Measurements from ENCODE around the gene KCNQ1.

DNA sequence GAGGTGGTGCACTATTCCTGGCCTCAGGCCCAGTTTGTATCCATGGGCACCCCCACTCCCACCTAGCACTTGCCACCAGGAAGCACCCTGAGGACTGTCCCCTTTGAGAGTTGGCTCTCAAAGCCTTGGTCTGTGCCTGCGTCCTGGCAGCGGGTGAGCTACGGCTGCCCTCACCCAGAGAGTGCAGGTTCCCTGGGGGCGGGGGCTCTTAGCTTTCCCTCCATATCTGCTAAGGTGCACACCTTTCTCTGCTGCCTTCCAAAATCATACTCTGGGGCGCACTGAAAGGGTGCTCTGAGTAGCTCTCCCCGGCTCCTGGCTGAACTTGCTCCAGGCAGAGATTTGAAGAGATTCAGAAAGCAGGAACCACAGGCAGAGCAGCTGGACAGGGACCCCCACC lies 7.1 kb downstream of the KCNQ1 start:
- TF ChIP-seq, protein P1, sequence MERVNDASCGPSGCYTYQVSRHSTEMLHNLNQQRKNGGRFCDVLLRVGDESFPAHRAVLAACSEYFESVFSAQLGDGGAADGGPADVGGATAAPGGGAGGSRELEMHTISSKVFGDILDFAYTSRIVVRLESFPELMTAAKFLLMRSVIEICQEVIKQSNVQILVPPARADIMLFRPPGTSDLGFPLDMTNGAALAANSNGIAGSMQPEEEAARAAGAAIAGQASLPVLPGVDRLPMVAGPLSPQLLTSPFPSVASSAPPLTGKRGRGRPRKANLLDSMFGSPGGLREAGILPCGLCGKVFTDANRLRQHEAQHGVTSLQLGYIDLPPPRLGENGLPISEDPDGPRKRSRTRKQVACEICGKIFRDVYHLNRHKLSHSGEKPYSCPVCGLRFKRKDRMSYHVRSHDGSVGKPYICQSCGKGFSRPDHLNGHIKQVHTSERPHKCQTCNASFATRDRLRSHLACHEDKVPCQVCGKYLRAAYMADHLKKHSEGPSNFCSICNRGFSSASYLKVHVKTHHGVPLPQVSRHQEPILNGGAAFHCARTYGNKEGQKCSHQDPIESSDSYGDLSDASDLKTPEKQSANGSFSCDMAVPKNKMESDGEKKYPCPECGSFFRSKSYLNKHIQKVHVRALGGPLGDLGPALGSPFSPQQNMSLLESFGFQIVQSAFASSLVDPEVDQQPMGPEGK (CRISPR knock-in tag; IDR thresholded peaks at IDR 0.05; ENCODE audit: borderline replicate concordance) = no peak
- TF ChIP-seq TOX (CRISPR knock-in tag; IDR thresholded peaks at IDR 0.05; ENCODE audit: borderline replicate concordance) (no peak), ZFP30 (CRISPR knock-in tag; IDR thresholded peaks at IDR 0.05) (no peak), ZFP3 (CRISPR knock-in tag; IDR thresholded peaks at IDR 0.05) (no peak), ZNF565 (CRISPR knock-in tag; conservative IDR thresholded peaks at IDR 0.05; ENCODE audit: low read depth) (no peak), GLIS3 (CRISPR knock-in tag; IDR thresholded peaks at IDR 0.05) (no peak), RARB (CRISPR knock-in tag; IDR thresholded peaks at IDR 0.05) (no peak), ZNF8 (CRISPR knock-in tag; IDR thresholded peaks at IDR 0.05) (no peak), ARNTL (CRISPR knock-in tag; IDR thresholded peaks at IDR 0.05; ENCODE audit: borderline replicate concordance, low read depth) (no peak), BACH2 (CRISPR knock-in tag; IDR thresholded peaks at IDR 0.05; ENCODE audit: borderline replicate concordance) (no peak)
- TF ChIP-seq, protein P2, sequence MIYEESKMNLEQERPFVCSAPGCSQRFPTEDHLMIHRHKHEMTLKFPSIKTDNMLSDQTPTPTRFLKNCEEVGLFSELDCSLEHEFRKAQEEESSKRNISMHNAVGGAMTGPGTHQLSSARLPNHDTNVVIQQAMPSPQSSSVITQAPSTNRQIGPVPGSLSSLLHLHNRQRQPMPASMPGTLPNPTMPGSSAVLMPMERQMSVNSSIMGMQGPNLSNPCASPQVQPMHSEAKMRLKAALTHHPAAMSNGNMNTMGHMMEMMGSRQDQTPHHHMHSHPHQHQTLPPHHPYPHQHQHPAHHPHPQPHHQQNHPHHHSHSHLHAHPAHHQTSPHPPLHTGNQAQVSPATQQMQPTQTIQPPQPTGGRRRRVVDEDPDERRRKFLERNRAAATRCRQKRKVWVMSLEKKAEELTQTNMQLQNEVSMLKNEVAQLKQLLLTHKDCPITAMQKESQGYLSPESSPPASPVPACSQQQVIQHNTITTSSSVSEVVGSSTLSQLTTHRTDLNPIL (CRISPR knock-in tag; IDR thresholded peaks at IDR 0.05; ENCODE audit: low read depth) = no peak
- TF ChIP-seq, protein P3, sequence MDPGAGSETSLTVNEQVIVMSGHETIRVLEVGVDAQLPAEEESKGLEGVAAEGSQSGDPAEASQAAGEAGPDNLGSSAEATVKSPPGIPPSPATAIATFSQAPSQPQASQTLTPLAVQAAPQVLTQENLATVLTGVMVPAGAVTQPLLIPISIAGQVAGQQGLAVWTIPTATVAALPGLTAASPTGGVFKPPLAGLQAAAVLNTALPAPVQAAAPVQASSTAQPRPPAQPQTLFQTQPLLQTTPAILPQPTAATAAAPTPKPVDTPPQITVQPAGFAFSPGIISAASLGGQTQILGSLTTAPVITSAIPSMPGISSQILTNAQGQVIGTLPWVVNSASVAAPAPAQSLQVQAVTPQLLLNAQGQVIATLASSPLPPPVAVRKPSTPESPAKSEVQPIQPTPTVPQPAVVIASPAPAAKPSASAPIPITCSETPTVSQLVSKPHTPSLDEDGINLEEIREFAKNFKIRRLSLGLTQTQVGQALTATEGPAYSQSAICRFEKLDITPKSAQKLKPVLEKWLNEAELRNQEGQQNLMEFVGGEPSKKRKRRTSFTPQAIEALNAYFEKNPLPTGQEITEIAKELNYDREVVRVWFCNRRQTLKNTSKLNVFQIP (CRISPR knock-in tag; IDR thresholded peaks at IDR 0.05; ENCODE audit: borderline replicate concordance, low read depth) = no peak
- TF ChIP-seq, protein P4, sequence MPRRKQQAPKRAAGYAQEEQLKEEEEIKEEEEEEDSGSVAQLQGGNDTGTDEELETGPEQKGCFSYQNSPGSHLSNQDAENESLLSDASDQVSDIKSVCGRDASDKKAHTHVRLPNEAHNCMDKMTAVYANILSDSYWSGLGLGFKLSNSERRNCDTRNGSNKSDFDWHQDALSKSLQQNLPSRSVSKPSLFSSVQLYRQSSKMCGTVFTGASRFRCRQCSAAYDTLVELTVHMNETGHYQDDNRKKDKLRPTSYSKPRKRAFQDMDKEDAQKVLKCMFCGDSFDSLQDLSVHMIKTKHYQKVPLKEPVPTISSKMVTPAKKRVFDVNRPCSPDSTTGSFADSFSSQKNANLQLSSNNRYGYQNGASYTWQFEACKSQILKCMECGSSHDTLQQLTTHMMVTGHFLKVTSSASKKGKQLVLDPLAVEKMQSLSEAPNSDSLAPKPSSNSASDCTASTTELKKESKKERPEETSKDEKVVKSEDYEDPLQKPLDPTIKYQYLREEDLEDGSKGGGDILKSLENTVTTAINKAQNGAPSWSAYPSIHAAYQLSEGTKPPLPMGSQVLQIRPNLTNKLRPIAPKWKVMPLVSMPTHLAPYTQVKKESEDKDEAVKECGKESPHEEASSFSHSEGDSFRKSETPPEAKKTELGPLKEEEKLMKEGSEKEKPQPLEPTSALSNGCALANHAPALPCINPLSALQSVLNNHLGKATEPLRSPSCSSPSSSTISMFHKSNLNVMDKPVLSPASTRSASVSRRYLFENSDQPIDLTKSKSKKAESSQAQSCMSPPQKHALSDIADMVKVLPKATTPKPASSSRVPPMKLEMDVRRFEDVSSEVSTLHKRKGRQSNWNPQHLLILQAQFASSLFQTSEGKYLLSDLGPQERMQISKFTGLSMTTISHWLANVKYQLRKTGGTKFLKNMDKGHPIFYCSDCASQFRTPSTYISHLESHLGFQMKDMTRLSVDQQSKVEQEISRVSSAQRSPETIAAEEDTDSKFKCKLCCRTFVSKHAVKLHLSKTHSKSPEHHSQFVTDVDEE (CRISPR knock-in tag; IDR thresholded peaks at IDR 0.05) = no peak

All from SK-N-SH treated with all-trans-retinoic acid at 6 μM for 48 hours (cell line).